Endothelial cell of umbilical vein (primary cell): ENCODE data around the gene SFMBT2. TPM values are rescaled to one million over a fixed set of nuclear protein-coding genes. Genes with fewer than 3 reads are reported as not detected.

Experiments used
- BruUV-seq: library from RNA; stranded (reverse); fragments of 400-500 nt; replicated peaks from 2 replicates; lab custom pipeline; 2021; lab: Mats Ljungman, UMichigan
- CTCF ChIA-PET: fragments of 300-600, 350-600 bp; sonication (Branson Sonifier 250); formaldehyde crosslinking; loops from one replicate; lab custom pipeline; 2021; ENCODE audit warnings: antibody characterized with exemption, inconsistent platforms; lab: Charles Lee
- POLR2A ChIA-PET: fragments of 300-600, 350-600 bp; sonication (Branson Sonifier 250); formaldehyde crosslinking; loops from one replicate; lab custom pipeline; 2021; ENCODE audit warnings: antibody characterized with exemption, inconsistent platforms; lab: Charles Lee
- DNase-seq: peaks from one replicate; pipeline ENCODE4 v3.0.0-alpha.2; 2011; ENCODE audit warnings: low read depth, low spot score
- FAIRE-seq: peaks from 2 replicates; lab custom pipeline; 2011; peaks lifted over from hg19 to GRCh38; lab: Jason Lieb, UNC
- H2AFZ ChIP-seq: 2 replicates; pipeline ENCODE4 v1.6.0; 2012; ENCODE audit warnings: low read depth, low read length, control low read depth, inconsistent platforms
- H3K27ac ChIP-seq: 2 replicates; pipeline ENCODE4 v1.5.1; 2011; ENCODE audit warnings: low read depth, mild to moderate bottlenecking, control low read depth, low read length, moderate library complexity; ENCODE audit not compliant: insufficient read depth
- H3K27me3 ChIP-seq, 2 experiments: 2 replicates each; pipeline versions ENCODE4 v1.6.0 to v1.6.1; 2011; ENCODE audit warnings: low read length in 2 of 2, mixed read lengths in 1 of 2; ENCODE audit not compliant: control insufficient read depth in 2 of 2, insufficient read depth in 2 of 2
- H3K36me3 ChIP-seq, 2 experiments: 2 replicates in 1 of 2; 3 replicates in 1 of 2; pipeline ENCODE4 v1.5.1; 2011; ENCODE audit warnings: low read length in 2 of 2, mild to moderate bottlenecking in 1 of 2, moderate library complexity in 1 of 2; ENCODE audit not compliant: control insufficient read depth in 2 of 2, insufficient read depth in 2 of 2; ENCODE audit errors: extremely low read depth in 1 of 2
- H3K4me1 ChIP-seq: 3 replicates; pipeline ENCODE4 v1.5.1; 2011; ENCODE audit warnings: mild to moderate bottlenecking, low read length; ENCODE audit not compliant: control insufficient read depth, insufficient read depth; ENCODE audit errors: extremely low read depth
- H3K4me2 ChIP-seq: 2 replicates; pipeline ENCODE4 v1.6.1; 2011; ENCODE audit warnings: low read length, control low read depth, mixed read lengths; ENCODE audit not compliant: insufficient read depth
- H3K4me3 ChIP-seq, 3 experiments: fragments of 200-600 bp in 1 of 3; sonication (generic), shearing (Covaris generic) in 1 of 3; replicated peaks in 1 of 3; 2 replicates each; pipeline ENCODE4 v1.5.1; 2011 to 2016; ENCODE audit warnings: control low read depth in 3 of 3, low read length in 3 of 3, mild to moderate bottlenecking in 2 of 3, inconsistent platforms in 1 of 3, low read depth in 1 of 3, moderate library complexity in 1 of 3; ENCODE audit not compliant: insufficient read depth in 1 of 3
- H3K79me2 ChIP-seq: 2 replicates; pipeline ENCODE4 v1.6.0; 2012; ENCODE audit warnings: low read length, inconsistent platforms; ENCODE audit not compliant: control insufficient read depth, insufficient read depth
- H3K9ac ChIP-seq: replicated peaks from 2 replicates; pipeline ENCODE3; 2011; ENCODE audit warnings: low read length, control low read depth; ENCODE audit not compliant: insufficient read depth; ENCODE audit errors: extremely low read depth
- H3K9me1 ChIP-seq: replicated peaks from 3 replicates; pipeline ENCODE4 v1.6.0; 2011; ENCODE audit warnings: mild to moderate bottlenecking, low read length; ENCODE audit not compliant: control insufficient read depth, insufficient read depth; ENCODE audit errors: extremely low read depth
- H3K9me3 ChIP-seq: replicated peaks from 2 replicates; pipeline ENCODE4 v1.5.1; 2012; ENCODE audit warnings: low read length, inconsistent platforms; ENCODE audit not compliant: control insufficient read depth, insufficient read depth
- H4K20me1 ChIP-seq: replicated peaks from 2 replicates; pipeline ENCODE3; 2011; ENCODE audit warnings: mild to moderate bottlenecking, low read length; ENCODE audit not compliant: control insufficient read depth, insufficient read depth; ENCODE audit errors: extremely low read depth
- CTCF ChIP-seq, 2 donors: IDR thresholded peaks; 1 replicate in 1 of 2; 2 replicates in 1 of 2; pipeline ENCODE4 v1.5.1; 2011; ENCODE audit warnings: low read length in 2 of 2, mild to moderate bottlenecking in 2 of 2, moderate library complexity in 2 of 2, control low read depth in 1 of 2, inconsistent platforms in 1 of 2, low read depth in 1 of 2; ENCODE audit not compliant: insufficient read depth in 1 of 2; ENCODE audit errors: extremely low read depth in 1 of 2
- EZH2 ChIP-seq: IDR thresholded peaks from 2 replicates; pipeline ENCODE4 v1.6.1; 2012; ENCODE audit warnings: borderline replicate concordance, low read depth, mild to moderate bottlenecking, moderate library complexity, low read length, inconsistent platforms; ENCODE audit not compliant: severe bottlenecking
- GATA2 ChIP-seq: IDR thresholded peaks from 2 replicates; pipeline ENCODE4 v1.7.0; 2011; ENCODE audit warnings: low read depth, mild to moderate bottlenecking, moderate library complexity, mixed read lengths, low read length; ENCODE audit not compliant: insufficient read length, insufficient read depth
- JUN ChIP-seq: IDR thresholded peaks from 2 replicates; pipeline ENCODE4 v1.6.1; 2011; ENCODE audit warnings: borderline replicate concordance, low read depth; ENCODE audit not compliant: insufficient read length, insufficient read depth
- MYC ChIP-seq: IDR thresholded peaks from one replicate; pipeline ENCODE4 v1.6.1; 2011; ENCODE audit warnings: mild to moderate bottlenecking, low read depth, low read length
- POLR2A ChIP-seq: IDR thresholded peaks from 2 replicates; pipeline ENCODE4 v1.6.1; 2012; ENCODE audit warnings: low read depth, mild to moderate bottlenecking, control low read depth, low read length
- POLR2AphosphoS5 ChIP-seq: IDR thresholded peaks from 2 replicates; pipeline ENCODE4 v1.6.1; 2012; ENCODE audit warnings: low read depth, mild to moderate bottlenecking, control low read depth, low read length, moderate library complexity; ENCODE audit not compliant: insufficient read depth
- dilution Hi-C: fragments of 300-500 bp; cut with MboI; formaldehyde crosslinking; loops from one replicate; pipeline ENCODE4 v1.15.0; 2019; ENCODE audit warnings: low sequenced_read_pairs; ENCODE audit not compliant: extremely low pct_ligation_motif_present
- intact Hi-C: fragments of 100-400 bp; cut with micrococcal nuclease; formaldehyde crosslinking; loops from one replicate; pipeline ENCODE4 v1.10.0; 2022
- polyA plus RNA-seq, 4 experiments: library from polyadenylated mRNA; depleted of rRNA in 3 of 4; stranded (reverse) in 3 of 4; unstranded in 1 of 4; fragments of >200 nt; gene quantifications; 2 replicates each; pipeline versions ENCODE4 v1.2.1 to v1.2.3, GENCODE V29; 2011 to 2012; ENCODE audit warnings: missing spikeins in 1 of 4
- total RNA-seq: library from RNA; stranded (reverse); gene quantifications from 2 replicates; pipeline ENCODE4 v1.2.3, GENCODE V29; 2021

The SFMBT2 gene
- total and polyA plus RNA-seq, 2 donors (not counting 3 experiments of a cell fraction or from before 2014, with no cell fraction given) = 0.14 to 0.64 TPM

- ChIA-PET POLR2A (no interaction called here), CTCF (no interaction called here)
- no peaks in the 10 kb centered on the region for H3K79me2 ChIP-seq
- intact Hi-C loops = no loop called here
- no peaks in the 10 kb centered on the region for H3K36me3 ChIP-seq
- no peak overlapping the region for H3K27ac ChIP-seq
- H3K27me3 ChIP-seq = no peaks in the 10 kb centered on the region
- H3K4me1 ChIP-seq = no peaks in the 10 kb centered on the region
- dilution Hi-C loops = no loop called here
- no peaks in the 10 kb centered on the region for H3K9me1 ChIP-seq
- TF ChIP-seq POLR2AphosphoS5 (no peak), GATA2 (no peak), POLR2A (no peak), EZH2 (no peak)
- no peaks in the 10 kb centered on the region for H3K9me3 ChIP-seq
- H2AFZ ChIP-seq = no peak overlapping the region
- FAIRE-seq (no peak), DNase-seq (no peak)
- no peaks in the 10 kb centered on the region for H4K20me1 ChIP-seq
- BruUV-seq = no TSS peak
- no peak overlapping the region for H3K9ac ChIP-seq
- H3K4me2 ChIP-seq = no peak overlapping the region
- no peak overlapping the region for H3K4me3 ChIP-seq
Observed at GRCh38 chr10:7179536-7179935, 231.3 kb downstream of the SFMBT2 start.

- no peak for FAIRE-seq
- Histone ChIP-seq H3K4me1 (no peaks in the 10 kb centered on the region), H3K36me3 (no peaks in the 10 kb centered on the region), H3K9me3 (no peaks in the 10 kb centered on the region), H3K4me2 (no peak overlapping the region), H3K79me2 (no peaks in the 10 kb centered on the region), H4K20me1 (no peaks in the 10 kb centered on the region), H3K9me1 (no peaks in the 10 kb centered on the region), H2AFZ (no peak overlapping the region), H3K4me3 (no peak overlapping the region), H3K9ac (no peak overlapping the region), H3K27me3 (no peaks in the 10 kb centered on the region), H3K27ac (no peak overlapping the region)
- dilution Hi-C loops (no loop called here), intact Hi-C loops (no loop called here)
- CTCF ChIA-PET = no interaction called here
- POLR2A ChIA-PET = no interaction called here
- TF ChIP-seq JUN = no peak
- no peak for TF ChIP-seq CTCF (IDR thresholded peaks at IDR 0.05; ENCODE audit: extremely low read depth in 1 of 2, insufficient read depth in 1 of 2, low read depth in 1 of 2, low read length in 2 of 2)
- no peak for TF ChIP-seq POLR2A
- TF ChIP-seq GATA2 = no peak
- TF ChIP-seq POLR2AphosphoS5 = no peak
- TF ChIP-seq MYC = no peak
- no peak for DNase-seq
- BruUV-seq = no TSS peak
Observed at GRCh38 chr10:7173948-7174347, 236.9 kb downstream of the SFMBT2 start.
